AG04450 (cell line): ENCODE results near the gene RALGDS. TPM values are rescaled to one million over a fixed set of nuclear protein-coding genes. Genes with fewer than 3 reads are reported as not detected.
A peak's percentile ranks its signal among the peaks of the same experiment; 100 is the strongest.
"Not testable (repeated sequence)": the region's sequence is repeated elsewhere in the genome, so short reads cannot be mapped to it uniquely, and the experiment has no call there.

Experiments
- CTCF ChIA-PET: fragments of 300-600, 350-600 bp; formaldehyde crosslinking; extraction: SDS; loops from one replicate; lab custom pipeline; 2022; ENCODE audit warnings: antibody characterized with exemption, inconsistent platforms; lab: Charles Lee
- POLR2A ChIA-PET: fragments of 350-600 bp; formaldehyde crosslinking; extraction: SDS; loops from one replicate; lab custom pipeline; 2021; ENCODE audit warnings: antibody characterized with exemption, inconsistent platforms; lab: Yijun Ruan, JAX
- DNase-seq: peaks from one replicate; pipeline ENCODE4 v3.0.0-alpha.2; 2011; ENCODE audit warnings: low read depth, low spot score
- H3K27ac ChIP-seq: one replicate; pipeline ENCODE4 v1.5.1; 2012; ENCODE audit warnings: low read depth, low read length, control low read depth
- H3K27me3 ChIP-seq: one replicate; pipeline ENCODE4 v1.6.0; 2012; ENCODE audit warnings: low read length; ENCODE audit not compliant: control insufficient read depth, insufficient read depth
- H3K4me3 ChIP-seq: 2 replicates; pipeline ENCODE4 v1.5.1; 2011; ENCODE audit warnings: mild to moderate bottlenecking, low read depth, low read length, control low read depth
- H3K9me3 ChIP-seq: 2 replicates; pipeline ENCODE4 v1.5.1; 2012; ENCODE audit warnings: low read length; ENCODE audit not compliant: control insufficient read depth, insufficient read depth
- CTCF ChIP-seq: IDR thresholded peaks from 2 replicates; pipeline ENCODE4 v1.5.1; 2011; ENCODE audit warnings: low read depth, low read length, control low read depth, inconsistent platforms
- polyA plus RNA-seq: library from polyadenylated mRNA; depleted of rRNA; stranded (reverse); fragments of >200 nt; gene quantifications from 2 replicates; pipeline ENCODE4 v1.2.3, GENCODE V29; 2011

RALGDS gene
- polyA plus RNA-seq, 1 experiment, result 19.1 TPM

GRCh38 chr9:133074111-133074651, 46.9 kb downstream of the RALGDS start:
- Histone ChIP-seq H3K27ac (no peak overlapping the region), H3K4me3 (no peak overlapping the region), H3K27me3 (peaks cover 6% of the 10 kb centered on the region), H3K9me3 (no peaks in the 10 kb centered on the region)
- DNase-seq, result peak; percentile 18
- ChIA-PET CTCF (interaction anchor here (1.1 to 3.2 kb wide), 5 partner anchors 27 to 112 kb away, joined by 3 to 11 read pairs (median 5); no protein-coding TSS in a partner anchor), POLR2A (interaction anchor here (0.7 to 1.4 kb wide), 3 partner anchors 44 to 60 kb away, joined by 3 read pairs; no protein-coding TSS in a partner anchor)
- TF ChIP-seq CTCF, result no peak

GRCh38 chr9:133073086-133074014, 47.7 kb downstream of the RALGDS start:
- Histone ChIP-seq H3K27me3 (peaks cover 4% of the 10 kb centered on the region), H3K27ac (no peak overlapping the region), H3K9me3 (no peaks in the 10 kb centered on the region), H3K4me3 (no peak overlapping the region)
- DNase-seq, result no peak
- POLR2A ChIA-PET, result interaction anchor here (0.7 to 1.4 kb wide), 3 partner anchors 43 to 61 kb away, joined by 3 read pairs; no protein-coding TSS in a partner anchor
- TF ChIP-seq CTCF, result no peak
- CTCF ChIA-PET, result interaction anchor here (1.1 to 3.2 kb wide), 4 partner anchors 28 to 74 kb away, joined by 3 to 11 read pairs (median 7); no protein-coding TSS in a partner anchor

- H3K4me3 ChIP-seq, POLR2A ChIA-PET, CTCF ChIA-PET, H3K27ac ChIP-seq, H3K9me3 ChIP-seq, DNase-seq, H3K27me3 ChIP-seq: not testable (repeated sequence)
Observed at GRCh38 chr9:133072210-133072609, 48.8 kb downstream of the RALGDS start.

- H3K27me3 ChIP-seq, result no peaks in the 10 kb centered on the region
- no peak overlapping the region for H3K27ac ChIP-seq
- H3K4me3 ChIP-seq, result no peak overlapping the region
- ChIA-PET CTCF (no interaction called here), POLR2A (no interaction called here)
- no peaks in the 10 kb centered on the region for H3K9me3 ChIP-seq
- TF ChIP-seq CTCF, result no peak
- no peak for DNase-seq
Observed at GRCh38 chr9:133071484-133072150, 49.4 kb downstream of the RALGDS start.

- CTCF ChIA-PET, H3K9me3 ChIP-seq, H3K4me3 ChIP-seq, H3K27ac ChIP-seq, POLR2A ChIA-PET, H3K27me3 ChIP-seq, DNase-seq: not testable (repeated sequence)
Observed at GRCh38 chr9:133070985-133071384, 50.1 kb downstream of the RALGDS start.

GRCh38 chr9:133070500-133070961, 50.5 kb downstream of the RALGDS start:
- H3K27ac ChIP-seq, CTCF ChIA-PET, H3K9me3 ChIP-seq, H3K27me3 ChIP-seq, DNase-seq, POLR2A ChIA-PET, H3K4me3 ChIP-seq: not testable (repeated sequence)

GRCh38 chr9:133068431-133068830, 52.6 kb downstream of the RALGDS start:
- H3K27ac ChIP-seq, H3K27me3 ChIP-seq, POLR2A ChIA-PET, H3K4me3 ChIP-seq, CTCF ChIA-PET, H3K9me3 ChIP-seq, DNase-seq: not testable (repeated sequence)
